H1 (cell line): Measurements from ENCODE around the gene DMRT1. TPM values are rescaled to one million over a fixed set of nuclear protein-coding genes. Genes with fewer than 3 reads are reported as not detected.

Experiments
- BACH1 ChIP-seq: IDR thresholded peaks from 2 replicates; pipeline ENCODE4 v1.6.1; 2012; ENCODE audit warnings: low read length, improper control_type of control experiment
- KDM4A ChIP-seq: IDR thresholded peaks from one replicate; pipeline ENCODE4 v1.7.1; 2012; ENCODE audit warnings: low read depth, mild to moderate bottlenecking, moderate library complexity, low read length, inconsistent platforms; ENCODE audit not compliant: severe bottlenecking
- polyA plus RNA-seq, 7 experiments: library from polyadenylated mRNA; depleted of rRNA in 3 of 7; stranded (reverse) in 5 of 7; unstranded in 2 of 7; fragments of >200 nt in 5 of 7; fragments of 200-250 nt in 2 of 7; gene quantifications; 1 replicate in 5 of 7; 2 replicates in 1 of 7; 4 replicates in 1 of 7; pipeline versions ENCODE4 v1.2.1 to v1.2.3, GENCODE V29; 2011 to 2013; ENCODE audit warnings: missing spikeins in 2 of 7, mixed read lengths in 2 of 7
- total RNA-seq: library from RNA; stranded (reverse); fragmentation: NEBNext Ultra II Directional; extraction: Animal tissue kit (Norgen Biotek cat#: 25700); gene quantifications from 2 replicates; pipeline ENCODE4 v1.2.1, GENCODE V29; 2021
- TF ChIP-seq, protein P1 (sequence below): IDR thresholded peaks from 2 replicates; pipeline ENCODE4 v1.6.1; 2012; ENCODE audit warnings: inconsistent platforms

The DMRT1 gene
- total and polyA plus RNA-seq, 2 of the 8 experiments (the other 6 are each of a cell fraction or from before 2014, with no cell fraction given): 0.15 TPM; not detected in 1

DNA sequence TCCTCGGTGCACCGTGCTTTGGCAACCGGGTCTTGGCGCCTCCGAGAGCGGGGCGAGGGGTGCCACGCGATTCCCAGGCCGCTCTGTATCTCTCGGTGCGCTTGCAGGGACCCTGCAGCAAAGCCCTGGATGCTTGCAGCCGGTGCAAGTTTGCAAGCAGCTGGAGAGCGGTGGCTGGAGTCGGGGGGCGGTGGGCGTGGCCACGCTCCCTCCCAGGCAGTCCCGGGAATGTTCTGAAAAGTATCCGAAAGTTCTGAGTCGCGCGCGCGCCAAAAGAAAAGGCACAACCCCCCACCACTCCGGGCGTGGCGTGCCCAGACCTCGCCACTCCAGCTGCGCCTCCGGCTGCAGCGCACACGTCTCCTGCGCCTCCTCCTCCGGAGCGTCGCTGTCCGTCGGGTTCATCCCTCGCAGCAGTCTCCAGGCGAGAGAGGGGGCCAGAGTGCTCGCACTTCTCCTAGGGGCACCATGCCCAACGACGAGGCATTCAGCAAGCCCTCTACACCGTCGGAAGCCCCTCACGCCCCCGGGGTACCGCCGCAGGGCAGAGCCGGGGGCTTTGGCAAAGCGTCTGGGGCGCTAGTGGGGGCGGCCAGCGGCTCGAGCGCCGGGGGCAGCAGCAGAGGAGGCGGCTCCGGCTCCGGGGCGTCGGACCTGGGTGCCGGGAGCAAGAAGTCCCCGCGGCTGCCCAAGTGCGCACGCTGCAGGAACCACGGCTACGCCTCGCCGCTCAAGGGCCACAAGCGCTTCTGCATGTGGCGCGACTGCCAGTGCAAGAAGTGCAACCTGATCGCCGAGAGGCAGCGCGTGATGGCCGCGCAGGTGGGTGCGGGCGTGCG is at the start of gene DMRT1 (continued):
- TF ChIP-seq, protein P1, sequence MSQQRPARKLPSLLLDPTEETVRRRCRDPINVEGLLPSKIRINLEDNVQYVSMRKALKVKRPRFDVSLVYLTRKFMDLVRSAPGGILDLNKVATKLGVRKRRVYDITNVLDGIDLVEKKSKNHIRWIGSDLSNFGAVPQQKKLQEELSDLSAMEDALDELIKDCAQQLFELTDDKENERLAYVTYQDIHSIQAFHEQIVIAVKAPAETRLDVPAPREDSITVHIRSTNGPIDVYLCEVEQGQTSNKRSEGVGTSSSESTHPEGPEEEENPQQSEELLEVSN: peak; percentile 45
- peak; percentile 46 for TF ChIP-seq KDM4A
- TF ChIP-seq BACH1: no peak
